CD4-positive, alpha-beta T cell treated with Interleukin-12 subunit alpha and Interleukin-12 subunit beta, for 1 hour (primary cell): Measurements from ENCODE around the gene ECE1.
A peak's percentile ranks its signal among the peaks of the same experiment; 100 is the strongest.

Experiments
- DNase-seq: peaks from one replicate; pipeline ENCODE4 v3.0.0-alpha.2; 2020

Gene ECE1

DNA sequence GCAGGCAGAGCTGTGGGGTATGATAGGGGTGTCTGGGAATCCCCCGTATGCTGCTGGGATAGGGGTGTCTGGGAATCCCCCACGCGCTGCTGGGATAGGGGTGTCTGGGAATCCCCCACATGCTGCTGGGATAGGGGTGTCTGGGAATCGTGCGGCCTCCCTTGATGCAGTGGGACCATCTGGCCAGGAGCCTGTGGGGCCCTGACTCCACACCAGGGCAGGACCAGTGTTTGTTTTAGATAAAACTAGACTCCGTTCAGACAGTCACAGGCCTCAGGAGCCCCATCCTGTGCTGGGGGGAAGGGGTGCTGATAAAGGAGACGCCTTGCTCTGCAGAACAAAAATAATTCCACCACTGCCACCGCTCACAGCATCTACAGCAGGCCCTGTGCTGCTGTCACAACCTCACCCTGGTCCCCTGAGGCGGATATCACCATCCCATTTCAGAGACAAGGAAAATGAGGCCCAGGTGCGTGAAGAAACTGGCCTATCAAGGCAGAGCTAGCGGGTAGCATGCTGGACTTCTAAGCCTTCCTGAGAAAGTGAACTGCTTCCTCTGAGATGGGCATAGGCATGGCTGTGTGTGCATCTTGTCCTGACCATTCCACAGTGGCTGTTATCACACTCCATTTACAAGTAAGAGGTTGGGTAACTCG, 24.0 kb downstream of the ECE1 start:
- no peak for DNase-seq

DNA sequence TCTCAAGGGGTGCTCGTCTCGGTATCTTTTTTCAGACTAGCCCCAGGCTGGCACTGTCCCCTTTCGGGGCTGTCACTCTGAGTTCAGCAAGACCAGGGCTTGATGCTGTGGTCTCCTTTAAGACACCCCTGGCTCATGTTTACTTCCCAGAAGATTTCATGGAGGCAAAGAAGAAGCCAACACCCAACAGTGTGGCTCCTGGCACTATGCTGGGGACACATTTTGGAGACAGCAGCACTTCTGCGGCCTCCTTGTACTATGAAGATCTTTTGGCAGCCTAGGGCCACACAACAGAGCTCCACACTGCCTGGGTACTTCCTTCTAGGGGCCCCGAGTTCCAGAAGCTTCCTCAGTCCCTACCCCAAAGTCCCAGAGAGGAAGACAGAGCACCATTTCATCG, 24.6 kb downstream of the ECE1 start:
- no peak for DNase-seq

DNA sequence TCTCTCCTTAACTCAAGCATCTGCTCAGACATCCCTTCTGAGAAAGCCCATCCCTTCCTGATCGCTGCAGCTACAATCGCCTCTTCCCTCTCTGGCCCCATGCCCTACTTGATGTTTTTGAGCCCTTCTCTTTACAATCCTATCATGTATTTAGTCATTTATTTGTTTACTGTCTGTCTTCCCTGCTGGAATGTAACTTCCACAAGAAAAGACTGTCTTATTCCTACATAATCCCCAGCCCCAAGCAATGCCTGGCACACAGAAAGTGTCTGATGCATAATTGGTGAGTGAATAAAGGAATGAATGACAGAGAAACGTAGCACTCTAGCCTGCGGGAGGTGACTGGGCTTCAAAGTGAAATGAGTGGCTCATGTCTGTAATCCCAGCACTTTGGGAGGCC, 25.4 kb downstream of the ECE1 start:
- no peak for DNase-seq

DNA sequence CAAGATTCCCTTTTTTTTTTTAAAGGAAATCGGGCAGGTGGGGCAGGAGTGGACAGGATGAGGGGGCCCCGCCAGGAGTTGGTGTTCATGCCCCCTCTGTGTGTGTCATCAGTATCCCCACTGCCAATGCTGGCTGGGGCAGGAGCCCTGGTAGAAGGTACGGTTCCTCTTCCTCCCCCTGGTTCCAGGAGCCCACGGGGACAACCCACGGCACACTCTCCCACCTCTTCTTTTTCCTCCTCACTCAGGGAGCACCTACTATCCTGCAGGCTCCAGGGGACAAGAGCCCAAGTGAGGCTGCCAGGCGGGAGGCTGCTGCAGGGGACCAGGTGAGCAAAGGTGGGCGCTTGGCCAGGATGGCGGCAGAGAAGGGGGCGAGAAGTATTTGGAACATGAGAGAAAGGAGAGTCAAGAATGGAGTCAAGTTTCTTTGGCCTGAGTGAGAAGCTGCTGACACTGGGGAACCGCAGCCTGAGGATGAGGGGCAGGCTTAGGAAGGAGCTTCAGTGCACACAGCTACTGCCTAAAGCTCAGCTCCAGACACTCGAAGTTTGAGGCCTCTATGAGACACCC, 26.5 kb downstream of the ECE1 start:
- no peak for DNase-seq

DNA sequence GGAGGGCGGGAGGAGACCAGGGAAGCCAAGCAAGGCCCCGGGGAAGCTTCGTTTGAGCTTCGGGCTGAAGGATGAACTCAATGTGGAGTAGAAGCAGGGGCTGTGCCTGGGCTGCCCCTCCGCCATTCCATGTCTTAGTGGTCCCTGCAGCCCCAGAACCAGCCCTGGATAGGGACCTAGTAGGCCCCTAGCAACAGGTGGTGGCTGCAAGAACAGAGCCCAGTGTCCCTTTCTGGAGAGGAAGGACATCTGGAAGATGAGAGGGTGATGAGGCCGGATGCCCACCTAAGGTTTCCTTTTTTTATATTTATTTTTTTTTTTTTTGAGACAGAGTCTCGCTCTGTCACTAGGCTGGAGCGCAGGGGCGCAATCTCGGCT, 27.2 kb downstream of the ECE1 start:
- no peak for DNase-seq

DNA sequence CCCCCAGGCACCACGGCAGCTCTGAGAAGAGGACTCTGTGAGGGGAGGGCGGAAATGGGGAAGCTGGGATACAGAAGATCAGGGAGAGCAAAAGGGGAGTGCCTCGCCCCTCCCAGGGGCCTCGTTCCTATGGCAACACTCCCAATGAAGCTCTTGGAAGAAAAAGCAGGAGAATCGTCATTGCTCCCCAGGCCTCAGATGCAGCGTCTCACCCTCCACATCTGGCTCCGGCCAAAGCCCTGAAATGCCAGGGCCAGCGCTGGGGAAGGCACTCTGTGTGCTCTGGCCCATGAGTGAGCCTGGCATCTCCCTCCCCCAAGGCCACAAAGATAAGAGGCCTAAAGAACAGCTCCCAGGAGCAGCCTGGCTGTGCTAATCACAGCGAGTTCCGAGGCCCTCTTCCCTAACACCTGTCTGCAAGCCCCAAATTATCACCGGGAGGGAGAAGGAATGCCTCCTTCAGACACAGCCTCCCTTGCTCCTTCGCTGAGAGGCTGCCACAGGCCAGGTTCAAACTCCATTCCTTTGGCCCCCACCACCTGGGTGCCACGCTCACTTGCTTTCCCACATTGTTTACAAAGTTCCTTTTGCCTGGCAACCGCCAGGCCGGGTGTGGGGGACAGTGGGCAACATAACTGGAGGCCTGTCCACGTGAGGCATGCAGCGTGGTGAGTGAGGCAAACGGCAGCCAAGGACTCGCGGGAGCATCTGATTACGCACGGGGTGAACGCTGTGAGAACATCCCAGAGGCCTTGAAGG, 27.8 kb downstream of the ECE1 start:
- no peak for DNase-seq

DNA sequence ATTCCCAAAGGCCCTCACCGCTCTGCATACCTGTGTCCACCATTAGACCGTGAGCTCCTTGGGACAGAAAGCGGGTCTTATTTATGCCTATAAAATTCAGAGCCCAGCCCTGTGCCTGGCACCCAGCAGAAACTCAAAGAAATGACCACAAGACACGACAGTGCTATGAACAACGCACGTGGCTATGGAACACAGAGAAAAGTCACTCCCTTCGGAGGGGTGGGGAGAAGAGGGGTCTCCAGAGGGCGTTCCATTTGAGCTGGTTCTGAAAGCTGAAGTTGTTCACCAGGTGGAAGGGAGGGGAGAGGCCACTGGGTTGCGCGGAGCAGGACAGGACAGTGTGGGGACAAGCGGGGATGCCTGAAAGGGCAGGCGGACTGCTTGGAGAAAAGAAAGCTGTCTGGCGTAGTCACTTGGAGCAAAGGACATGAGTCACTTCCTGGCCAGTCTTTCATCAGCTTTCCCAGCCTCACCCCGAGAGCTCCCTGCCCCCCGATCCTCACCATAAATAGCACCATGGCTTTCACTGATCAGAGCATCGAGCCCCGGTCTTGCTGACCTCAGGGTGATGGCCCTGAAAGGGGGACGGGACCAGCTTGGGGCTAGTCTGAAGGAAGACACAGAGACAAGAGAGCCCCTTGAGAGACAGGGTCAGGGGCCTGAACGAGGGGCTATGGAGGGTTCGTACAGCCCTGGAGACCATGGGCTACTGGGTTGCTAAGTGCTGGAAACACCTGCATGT, 28.5 kb downstream of the ECE1 start:
- no peak for DNase-seq

DNA sequence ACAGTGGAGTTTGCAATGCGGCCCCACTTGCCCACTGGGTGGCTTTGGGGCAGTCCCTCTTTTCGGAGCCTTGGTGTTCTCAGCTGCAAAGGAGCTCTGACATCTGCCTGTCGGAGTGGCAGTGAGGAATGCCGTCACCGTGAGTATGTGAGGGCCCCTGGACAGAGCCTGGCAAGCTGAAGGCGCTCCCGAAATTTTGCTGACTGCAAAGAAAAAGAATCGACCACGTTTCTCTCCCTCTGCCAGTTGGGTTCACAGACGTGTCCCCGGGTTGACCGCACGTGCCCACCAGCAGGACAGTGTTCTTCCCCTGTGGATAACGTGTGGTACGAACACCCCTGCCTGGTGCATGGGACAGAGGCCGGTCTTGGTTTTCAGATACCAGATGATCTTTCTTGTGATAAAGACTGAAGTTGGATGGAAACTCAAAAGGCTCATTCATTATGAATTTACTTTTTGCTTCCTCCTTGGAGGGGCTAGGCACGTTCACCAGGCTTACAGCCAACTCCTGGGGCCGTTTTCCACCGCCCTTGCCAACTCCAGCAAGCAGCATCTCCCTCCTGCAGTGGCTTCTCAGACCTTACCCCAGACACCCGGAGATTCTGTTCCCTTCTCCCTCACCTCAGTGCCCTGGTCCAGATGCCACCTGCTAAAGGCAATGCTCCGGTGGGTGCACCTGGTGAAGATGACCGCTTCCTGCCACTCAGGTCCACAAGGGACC, 29.7 kb downstream of the ECE1 start:
- no peak for DNase-seq

DNA sequence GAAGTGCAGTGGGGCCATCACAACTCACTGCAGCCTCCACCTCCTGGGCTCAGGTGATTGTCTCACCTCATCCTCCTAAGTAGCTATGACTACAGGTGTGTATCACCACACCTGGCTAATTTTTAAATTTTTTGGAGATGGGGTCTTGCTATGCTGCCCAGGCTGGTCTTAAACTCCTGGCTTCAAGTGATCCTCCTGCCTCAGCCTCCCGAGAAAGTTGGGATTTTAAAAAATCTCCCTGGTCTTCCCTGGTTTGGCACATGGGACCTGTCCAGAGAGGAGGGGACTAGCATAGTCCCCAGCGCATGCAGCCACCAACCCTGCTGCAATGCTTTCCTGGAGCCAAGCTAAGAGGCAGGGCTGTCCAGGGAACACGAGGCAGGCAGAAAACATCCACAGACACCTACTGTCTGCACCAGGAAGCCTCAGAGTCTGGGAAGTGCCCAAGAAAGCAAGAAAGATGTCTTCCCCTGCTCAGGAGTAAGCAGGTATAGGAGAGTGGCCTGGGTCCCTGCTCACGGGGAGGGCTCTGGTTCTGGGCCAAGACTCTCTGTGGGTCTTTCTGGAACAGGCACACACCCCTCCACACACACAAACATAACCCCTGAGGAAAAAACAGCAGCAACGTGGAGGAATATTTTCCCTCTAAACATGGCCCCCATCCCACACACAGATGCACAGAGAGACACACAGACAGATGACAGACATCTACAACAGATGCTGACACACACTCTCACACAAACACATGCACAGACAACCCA, 30.8 kb downstream of the ECE1 start:
- DNase-seq, result no peak

DNA sequence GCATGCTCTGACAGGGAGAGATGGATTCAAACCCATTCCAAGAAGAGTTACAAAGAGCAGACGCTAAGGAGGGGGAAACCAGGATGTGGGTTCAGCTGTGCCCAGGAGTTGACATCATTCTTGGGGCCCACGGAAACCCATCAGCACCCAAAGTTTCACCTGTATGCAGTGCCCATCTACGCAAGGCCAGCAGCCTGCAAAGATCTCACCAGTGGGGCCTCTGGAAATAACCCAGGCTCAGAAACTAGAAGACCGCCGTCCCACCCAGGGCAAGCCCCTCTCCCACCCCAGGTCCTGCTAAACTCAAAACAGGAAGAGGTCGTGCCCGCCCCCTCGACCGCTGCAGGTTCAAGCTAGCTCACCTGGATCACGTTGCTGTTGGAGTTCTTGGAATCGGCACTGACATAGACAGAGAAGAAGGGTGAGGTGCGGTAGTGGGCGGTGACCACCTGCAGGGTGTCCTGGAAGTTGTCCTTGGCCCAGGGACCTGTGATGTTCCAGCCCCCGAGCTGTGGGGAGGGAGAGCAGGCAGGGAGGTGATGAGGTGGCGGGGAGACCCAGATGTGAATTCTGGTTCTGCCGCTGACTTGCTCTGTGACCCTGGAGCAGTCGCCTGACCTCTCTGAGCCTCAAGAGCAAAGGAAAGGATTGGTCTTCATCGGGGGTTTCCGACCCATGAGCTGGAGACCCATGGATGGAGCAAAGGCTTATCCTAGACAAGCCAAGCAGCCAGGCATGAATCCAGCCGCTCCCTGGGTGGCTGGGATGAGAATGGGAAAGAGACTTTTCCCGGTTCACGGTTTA, 31.7 kb downstream of the ECE1 start:
- DNase-seq, result peak; percentile 20

DNA sequence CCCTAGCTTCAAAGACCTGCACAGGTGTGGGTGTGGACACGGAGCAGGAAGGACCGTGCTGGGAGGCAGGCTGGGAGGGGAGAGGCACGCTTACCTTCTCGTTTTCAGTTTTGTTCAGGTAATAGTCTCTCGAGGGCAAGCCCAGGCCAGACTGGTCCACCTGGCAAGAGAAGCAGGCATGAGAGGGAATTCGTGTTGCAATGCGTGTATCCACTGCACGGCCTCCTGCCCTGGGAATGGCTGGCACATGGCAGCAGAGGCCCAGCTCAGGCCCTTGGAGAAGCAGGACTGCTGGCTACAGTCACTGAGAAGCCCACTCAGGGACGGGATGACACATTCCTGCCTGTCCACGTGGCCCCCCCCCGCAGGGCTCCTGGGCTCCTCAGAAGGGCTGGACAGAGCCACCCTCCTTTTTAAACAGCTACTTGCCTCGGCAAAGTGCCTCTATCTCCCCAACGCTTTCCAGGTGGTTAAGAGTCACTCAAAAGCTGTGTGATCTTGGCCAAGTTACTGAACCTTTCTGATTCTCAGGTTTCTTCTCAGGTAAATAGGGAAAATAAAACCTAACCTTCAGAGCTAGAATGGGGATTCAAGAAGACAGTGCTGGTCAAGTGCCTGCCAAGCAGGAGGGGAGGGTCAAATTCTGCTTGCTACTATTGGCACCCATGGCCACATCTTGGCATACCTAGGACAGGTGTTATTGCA, 32.7 kb downstream of the ECE1 start:
- no peak for DNase-seq

DNA sequence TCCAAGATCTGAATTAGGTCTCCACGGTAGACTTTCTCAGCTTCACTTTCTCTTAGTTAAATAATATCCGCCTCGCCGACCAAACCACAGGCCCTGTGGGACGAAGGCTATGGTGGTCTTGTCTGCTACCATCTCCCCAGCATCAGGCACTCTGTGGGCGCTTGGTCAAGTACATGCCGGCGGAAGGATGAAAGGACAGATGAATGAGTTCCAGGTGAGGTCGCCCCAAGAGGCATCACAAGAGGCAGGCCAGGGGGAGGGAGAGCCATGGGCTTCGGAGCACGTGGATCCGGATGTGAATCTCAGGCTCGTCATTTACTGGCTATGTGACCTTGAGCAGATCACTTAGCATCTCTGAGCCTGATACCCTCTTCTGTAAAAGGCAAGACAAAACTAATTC, 33.5 kb downstream of the ECE1 start:
- no peak for DNase-seq

DNA sequence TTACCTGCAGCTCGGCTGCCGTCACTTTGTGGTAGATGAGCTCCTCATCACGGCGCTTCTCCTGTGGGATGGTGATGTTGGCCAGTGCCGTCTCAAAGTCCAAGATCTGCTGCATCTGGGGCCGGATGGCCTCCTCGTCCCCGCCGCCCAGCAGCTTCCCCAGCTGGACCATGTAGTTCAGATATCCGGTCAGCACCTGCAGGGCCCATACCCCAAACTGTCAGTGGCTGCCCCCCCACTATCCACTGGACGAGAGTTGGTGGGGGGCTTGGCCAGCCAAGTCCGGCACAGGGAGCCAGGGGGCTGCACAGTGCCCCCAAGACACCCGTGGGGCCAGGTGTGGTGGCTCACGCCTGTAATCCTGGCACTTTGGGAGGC, 34.3 kb downstream of the ECE1 start:
- DNase-seq, result no peak

DNA sequence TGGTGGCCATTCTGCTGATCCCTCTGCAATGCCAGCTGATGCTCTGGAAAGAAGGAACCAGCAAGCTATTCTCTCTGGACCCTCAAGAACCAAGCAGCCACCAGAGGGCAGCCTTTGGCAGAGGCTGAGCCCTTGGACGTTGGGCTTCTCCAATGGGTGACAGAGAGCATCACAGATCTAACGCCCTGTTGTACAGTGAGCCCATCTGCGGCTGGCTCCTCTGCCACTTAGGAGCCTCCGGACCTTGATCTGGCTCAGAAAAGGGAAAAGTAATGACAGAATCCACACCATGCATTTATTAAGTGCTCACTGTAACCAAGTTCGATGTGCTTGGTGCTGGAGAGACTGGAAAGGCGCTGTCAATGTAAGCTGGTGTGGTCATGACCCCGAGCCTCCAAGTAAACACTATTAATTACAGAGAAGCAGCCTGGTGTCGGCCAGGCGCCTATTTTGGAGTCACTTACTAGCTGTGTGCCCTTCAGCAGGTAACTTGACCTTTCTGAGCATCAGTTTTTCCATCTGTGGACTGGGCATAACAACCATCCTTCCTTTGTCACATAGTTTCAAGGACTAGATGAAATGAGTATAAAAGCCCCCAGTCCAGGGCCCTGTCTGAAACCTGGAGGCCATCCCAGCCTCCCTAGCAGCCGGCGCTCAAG, 34.9 kb downstream of the ECE1 start:
- DNase-seq, result peak; percentile 83

DNA sequence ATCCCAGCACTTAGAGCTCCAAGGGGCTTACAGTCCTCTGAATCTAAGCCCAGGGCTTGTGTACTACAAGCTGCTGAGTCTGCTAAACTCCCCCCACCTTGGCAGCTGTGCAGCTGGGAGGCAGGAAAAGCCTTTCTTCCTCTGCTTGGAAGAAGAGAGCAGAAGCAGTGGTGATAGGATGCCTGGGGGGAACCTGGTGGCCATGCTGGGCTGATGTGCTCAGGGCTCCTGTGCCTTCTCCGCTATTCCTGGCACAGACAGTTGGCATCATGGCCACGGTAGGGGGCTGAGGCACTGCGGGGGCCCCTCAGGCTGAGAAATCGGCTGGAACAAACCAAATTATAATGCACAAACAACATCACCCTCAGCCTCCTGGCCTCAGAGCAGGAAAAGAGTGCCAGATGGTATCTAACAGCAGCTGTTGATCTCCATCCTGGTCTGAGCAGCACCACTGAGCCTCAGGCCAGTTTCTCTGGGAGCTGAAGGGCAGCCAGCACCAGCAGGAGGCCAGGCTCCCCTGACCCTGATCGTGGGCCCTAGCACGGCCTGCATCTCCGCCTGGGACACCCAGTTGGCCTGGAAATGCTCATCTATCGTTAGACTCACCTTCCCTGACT, 35.8 kb downstream of the ECE1 start:
- DNase-seq, result no peak

DNA sequence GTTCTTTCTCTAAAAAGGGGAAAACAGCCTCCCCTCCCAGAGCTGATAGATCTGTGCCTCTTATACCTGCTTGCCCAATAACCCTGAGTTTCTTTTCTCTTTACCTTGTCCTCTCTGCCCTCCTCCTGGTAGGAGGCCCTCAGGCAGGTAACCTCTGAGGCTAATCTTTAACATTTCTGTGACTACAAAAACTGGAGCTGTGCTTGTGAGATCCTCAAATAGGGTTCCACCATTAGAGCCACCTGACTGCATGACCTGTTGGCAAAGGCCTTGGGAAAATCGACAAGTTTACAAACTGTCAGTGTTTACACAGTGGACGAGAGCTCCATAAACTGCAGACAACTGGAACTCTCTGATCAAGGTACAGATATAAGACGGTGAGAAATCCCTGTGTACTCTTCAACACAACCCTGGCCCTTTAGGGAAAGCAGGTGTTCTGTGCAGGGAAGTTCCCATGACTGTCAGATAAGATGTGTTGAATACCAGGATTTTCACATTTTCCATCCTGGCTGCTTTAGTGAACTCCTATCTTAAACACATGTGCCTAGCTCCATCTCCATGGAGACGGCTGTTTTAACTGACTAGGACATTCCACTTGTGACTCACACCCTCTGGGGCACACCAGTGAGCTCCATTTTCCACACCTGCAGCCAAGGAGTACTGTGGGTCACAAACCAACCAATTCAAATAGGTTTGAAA, 38.3 kb downstream of the ECE1 start:
- no peak for DNase-seq

DNA sequence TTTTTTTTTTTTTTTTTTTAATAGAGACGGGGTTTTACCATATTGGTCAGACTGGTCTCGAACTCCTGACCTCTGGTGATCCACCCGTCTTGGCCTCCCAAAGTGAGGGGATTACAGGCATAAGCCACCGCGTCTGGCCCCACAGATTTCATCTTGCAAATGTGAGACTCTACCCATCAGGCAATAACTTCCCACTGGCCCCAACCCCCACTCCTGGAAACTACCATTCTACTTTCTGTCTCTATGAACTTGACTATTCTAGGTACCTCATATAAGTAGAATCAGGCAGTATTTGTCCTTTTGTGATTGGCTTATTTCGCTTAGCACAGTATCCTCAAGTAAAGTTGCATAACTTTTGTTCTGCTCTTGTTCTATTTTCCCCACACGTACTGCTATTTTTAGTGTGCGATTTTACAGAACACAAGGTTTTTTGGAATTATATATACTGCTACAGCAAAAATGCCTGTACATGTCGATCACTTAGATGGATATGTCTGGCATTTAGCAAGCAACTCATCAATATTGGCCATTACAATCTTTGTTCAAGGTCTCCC, 40.2 kb downstream of the ECE1 start:
- no peak for DNase-seq

DNA sequence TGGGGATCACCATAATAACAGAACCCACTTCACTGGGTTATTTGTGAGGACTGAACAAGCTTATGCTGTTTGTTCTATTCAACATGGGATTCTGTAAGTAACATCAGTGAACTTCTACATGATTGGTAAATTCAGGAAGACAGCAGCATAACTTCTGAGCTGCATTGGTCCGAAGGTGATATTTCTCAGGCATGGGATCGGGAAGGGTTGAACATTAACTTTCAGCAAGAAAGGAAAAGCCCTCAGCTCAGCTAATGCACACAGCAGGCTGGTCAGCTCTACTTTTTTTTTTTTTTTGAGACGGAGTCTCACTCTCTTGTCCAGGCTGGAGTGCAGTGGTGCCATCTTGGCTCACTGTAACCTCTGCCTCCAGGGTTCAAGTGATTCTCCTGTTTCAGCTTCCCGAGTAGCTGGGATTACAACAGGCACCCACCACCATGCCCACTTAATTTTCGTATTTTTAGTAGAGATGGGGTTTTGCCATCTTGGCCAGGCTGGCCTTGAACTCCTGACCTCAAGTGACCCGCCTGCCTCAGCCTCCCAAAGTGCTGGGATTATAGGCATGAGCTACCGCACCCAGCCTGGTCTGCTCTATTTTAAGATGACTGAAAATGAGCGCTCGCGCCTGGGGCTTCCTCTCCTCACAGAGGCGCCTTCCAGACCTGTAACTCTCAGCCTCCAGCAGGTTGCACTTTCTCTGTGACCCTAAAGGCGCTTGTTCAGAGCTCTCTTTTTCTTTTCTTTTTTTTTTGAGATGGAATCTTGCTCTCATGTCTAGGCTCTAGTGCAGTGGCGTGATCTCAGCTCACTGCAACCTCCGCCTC, 42.2 kb downstream of the ECE1 start:
- DNase-seq, result no peak
